Measurements from ENCODE around the gene GIGYF1. TPM values are rescaled to one million over a fixed set of nuclear protein-coding genes. Genes with fewer than 3 reads are reported as not detected.

Gene GIGYF1
- total RNA-seq: 10 to 100 TPM; 23.1 to 93.0 (median 63.2) TPM
- polyA plus RNA-seq: 10 to 100 TPM in 1 of 2 donors, 1 to 10 TPM in 1; 7.0 to 45.1 TPM
- long read RNA-seq, donor 1, partial matches to known transcripts: 42 of 47 reads
- long read RNA-seq, donor 1, other reads (novel, unspliced or antisense): 5 of 47 reads
- long read RNA-seq, donor 2, partial matches to known transcripts: 6 of 6 reads
- long read RNA-seq, donor 2, other reads (novel, unspliced or antisense): 0 of 6 reads
- long read RNA-seq, donor 3, partial matches to known transcripts: 28 of 72 reads
- long read RNA-seq, donor 3, other reads (novel, unspliced or antisense): 44 of 72 reads

GRCh38 chr7:100694098-100694745 lies at the start of gene GIGYF1:
Gene GIGYF1 (minus strand): TSS chr7:100694250. CDS start chr7:100688238, 6,012 bp downstream.
- no peaks in the 10 kb centered on the region for H3K36me3 ChIP-seq
- H3K9me3 ChIP-seq: no peaks in the 10 kb centered on the region
- H3K27ac ChIP-seq: peak within 1 kb of the TSS; percentile 69 to 93
- no peaks in the 10 kb centered on the region for H3K27me3 ChIP-seq
- peaks cover 15% of the 10 kb centered on the region for H3K4me1 ChIP-seq (ENCODE audit: insufficient read depth)
- TF ChIP-seq POLR2A (IDR thresholded peaks at IDR 0.05) (no peak), EP300 (IDR thresholded peaks at IDR 0.05) (no peak), CTCF (IDR thresholded peaks at IDR 0.05) (no peak)
- DNase-seq: peak; percentile 73 to 86 (median 81)
- intact Hi-C loops (cut with DNase I): loop anchor here (5.0 to 10.0 kb wide), 6 partner anchors 132 to 1103 kb away; partner anchors contain the start of genes LAMTOR4 (in 1 of the 4) and SPACDR (in 1 of the 4)
- WGBS, 3 donors: 0 to 2% (median 1%) methylated on average over 8 to 68 of the region's 102 CpGs
- peak within 1 kb of the TSS; percentile 59 for H3K4me3 ChIP-seq

GRCh38 chr7:100739934-100740333 lies 45.9 kb upstream of the GIGYF1 start:
- Histone ChIP-seq H3K36me3 (no peaks in the 10 kb centered on the region), H3K9me3 (no peaks in the 10 kb centered on the region), H3K4me1 (ENCODE audit: insufficient read depth) (no peaks in the 10 kb centered on the region), H3K27ac (no peak overlapping the region), H3K4me3 (no peak overlapping the region), H3K27me3 (no peaks in the 10 kb centered on the region)
- no peak for TF ChIP-seq POLR2A (IDR thresholded peaks at IDR 0.05)
- no peak for TF ChIP-seq EP300 (IDR thresholded peaks at IDR 0.05)
- no peak for TF ChIP-seq CTCF (IDR thresholded peaks at IDR 0.05)
- WGBS, 3 donors: 94 to 95% methylated on average over 6 of the region's 6 CpGs; no CpG with 5 or more reads in 1 of the 3 donors
- intact Hi-C loops (cut with DNase I): no loop called here
- DNase-seq: no peak

GRCh38 chr7:100736671-100737070 lies 42.6 kb upstream of the GIGYF1 start:
- intact Hi-C loops (cut with DNase I): no loop called here
- no peak for TF ChIP-seq CTCF (IDR thresholded peaks at IDR 0.05)
- TF ChIP-seq POLR2A (IDR thresholded peaks at IDR 0.05): no peak
- no peak for TF ChIP-seq EP300 (IDR thresholded peaks at IDR 0.05)
- WGBS, 3 donors: 66 to 70% methylated on average over 6 to 13 of the region's 13 CpGs; no CpG with 5 or more reads in 1 of the 3 donors
- H3K27me3 ChIP-seq: no peaks in the 10 kb centered on the region
- no peak overlapping the region for H3K4me3 ChIP-seq
- no peaks in the 10 kb centered on the region for H3K4me1 ChIP-seq (ENCODE audit: insufficient read depth)
- no peak overlapping the region for H3K27ac ChIP-seq
- H3K9me3 ChIP-seq: no peaks in the 10 kb centered on the region
- H3K36me3 ChIP-seq: no peaks in the 10 kb centered on the region
- no peak for DNase-seq

- WGBS, 3 donors: 69 to 78% methylated on average over 7 of the region's 7 CpGs; no CpG with 5 or more reads in 1 of the 3 donors
- TF ChIP-seq CTCF (IDR thresholded peaks at IDR 0.05): no peak
- TF ChIP-seq POLR2A (IDR thresholded peaks at IDR 0.05): no peak
- TF ChIP-seq EP300 (IDR thresholded peaks at IDR 0.05): no peak
- intact Hi-C loops (cut with DNase I): no loop called here
- Histone ChIP-seq H3K27ac (no peak overlapping the region), H3K9me3 (no peaks in the 10 kb centered on the region), H3K4me3 (no peak overlapping the region), H3K27me3 (no peaks in the 10 kb centered on the region), H3K4me1 (ENCODE audit: insufficient read depth) (no peaks in the 10 kb centered on the region), H3K36me3 (no peaks in the 10 kb centered on the region)
- no peak for DNase-seq
Measured at GRCh38 chr7:100735730-100736129, 41.7 kb upstream of the GIGYF1 start.
